ENCODE results near the gene SGMS2. TPM values are rescaled to one million over a fixed set of nuclear protein-coding genes. Genes with fewer than 3 reads are reported as not detected.

Gene SGMS2
- total and polyA plus RNA-seq, 10 of the 15 experiments (the other 5 are each of a cell fraction or from before 2014, with no cell fraction given) = under 0.01 to 3.2 (median 0.17) TPM; not detected in 4

DNA sequence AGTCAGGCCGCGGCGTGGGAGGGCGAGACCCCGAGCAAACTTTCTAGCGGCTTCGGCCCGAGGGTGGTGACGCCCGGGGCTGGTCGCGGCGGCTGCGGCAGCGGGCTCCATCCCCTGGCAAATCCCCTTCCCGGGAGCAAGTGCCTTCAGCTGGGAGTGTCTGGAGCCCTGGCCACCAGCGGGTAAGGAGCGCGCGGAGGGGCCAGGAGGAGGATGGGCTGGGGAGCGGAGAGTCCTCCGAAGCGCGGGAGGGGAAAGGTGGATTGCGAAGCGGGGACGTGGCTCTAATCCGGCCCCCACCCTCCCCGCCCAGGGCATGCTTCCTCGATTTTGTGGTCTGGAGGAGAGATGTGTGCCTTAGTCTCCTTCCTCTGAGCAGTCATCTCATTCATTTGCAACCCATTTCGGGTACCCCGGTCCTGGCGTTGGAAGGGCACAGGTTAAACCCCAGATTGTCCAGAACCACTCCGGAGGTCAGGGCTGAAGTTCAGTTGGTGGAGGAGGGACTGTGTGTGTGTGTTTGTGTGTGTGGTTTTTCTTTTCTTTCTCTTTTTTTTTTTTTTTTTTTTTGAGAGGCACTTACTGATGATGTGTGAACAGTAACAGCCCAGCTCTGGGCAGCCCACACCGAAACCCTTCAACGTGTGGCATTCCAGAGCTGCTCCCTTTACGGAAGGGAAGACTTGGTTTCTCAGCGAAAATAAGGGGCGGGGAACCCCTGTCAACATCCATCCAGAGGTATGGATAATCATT is 516 bp downstream of the SGMS2 start (continued):
- TF ChIP-seq MTA2 (IDR thresholded peaks at IDR 0.05; ENCODE audit: low read depth) (no peak), ZNF622 (IDR thresholded peaks at IDR 0.05) (no peak), IKZF2 (IDR thresholded peaks at IDR 0.05) (no peak), ZZZ3 (IDR thresholded peaks at IDR 0.05; ENCODE audit: control insufficient read depth, insufficient read length, low read depth) (no peak), HCFC1 (IDR thresholded peaks at IDR 0.05; ENCODE audit: low read length) (no peak), TAF1 (IDR thresholded peaks at IDR 0.05; ENCODE audit: borderline replicate concordance, low read depth, low read length) (no peak), TBL1XR1 (IDR thresholded peaks at IDR 0.05; ENCODE audit: low read depth, low read length) (no peak), CBX3 (IDR thresholded peaks at IDR 0.05; ENCODE audit: borderline replicate concordance, low read depth) (no peak)
- TF ChIP-seq, protein P1, sequence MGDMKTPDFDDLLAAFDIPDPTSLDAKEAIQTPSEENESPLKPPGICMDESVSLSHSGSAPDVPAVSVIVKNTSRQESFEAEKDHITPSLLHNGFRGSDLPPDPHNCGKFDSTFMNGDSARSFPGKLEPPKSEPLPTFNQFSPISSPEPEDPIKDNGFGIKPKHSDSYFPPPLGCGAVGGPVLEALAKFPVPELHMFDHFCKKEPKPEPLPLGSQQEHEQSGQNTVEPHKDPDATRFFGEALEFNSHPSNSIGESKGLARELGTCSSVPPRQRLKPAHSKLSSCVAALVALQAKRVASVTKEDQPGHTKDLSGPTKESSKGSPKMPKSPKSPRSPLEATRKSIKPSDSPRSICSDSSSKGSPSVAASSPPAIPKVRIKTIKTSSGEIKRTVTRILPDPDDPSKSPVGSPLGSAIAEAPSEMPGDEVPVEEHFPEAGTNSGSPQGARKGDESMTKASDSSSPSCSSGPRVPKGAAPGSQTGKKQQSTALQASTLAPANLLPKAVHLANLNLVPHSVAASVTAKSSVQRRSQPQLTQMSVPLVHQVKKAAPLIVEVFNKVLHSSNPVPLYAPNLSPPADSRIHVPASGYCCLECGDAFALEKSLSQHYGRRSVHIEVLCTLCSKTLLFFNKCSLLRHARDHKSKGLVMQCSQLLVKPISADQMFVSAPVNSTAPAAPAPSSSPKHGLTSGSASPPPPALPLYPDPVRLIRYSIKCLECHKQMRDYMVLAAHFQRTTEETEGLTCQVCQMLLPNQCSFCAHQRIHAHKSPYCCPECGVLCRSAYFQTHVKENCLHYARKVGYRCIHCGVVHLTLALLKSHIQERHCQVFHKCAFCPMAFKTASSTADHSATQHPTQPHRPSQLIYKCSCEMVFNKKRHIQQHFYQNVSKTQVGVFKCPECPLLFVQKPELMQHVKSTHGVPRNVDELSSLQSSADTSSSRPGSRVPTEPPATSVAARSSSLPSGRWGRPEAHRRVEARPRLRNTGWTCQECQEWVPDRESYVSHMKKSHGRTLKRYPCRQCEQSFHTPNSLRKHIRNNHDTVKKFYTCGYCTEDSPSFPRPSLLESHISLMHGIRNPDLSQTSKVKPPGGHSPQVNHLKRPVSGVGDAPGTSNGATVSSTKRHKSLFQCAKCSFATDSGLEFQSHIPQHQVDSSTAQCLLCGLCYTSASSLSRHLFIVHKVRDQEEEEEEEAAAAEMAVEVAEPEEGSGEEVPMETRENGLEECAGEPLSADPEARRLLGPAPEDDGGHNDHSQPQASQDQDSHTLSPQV (IDR thresholded peaks at IDR 0.05) = no peak
- TF ChIP-seq, protein P2, sequence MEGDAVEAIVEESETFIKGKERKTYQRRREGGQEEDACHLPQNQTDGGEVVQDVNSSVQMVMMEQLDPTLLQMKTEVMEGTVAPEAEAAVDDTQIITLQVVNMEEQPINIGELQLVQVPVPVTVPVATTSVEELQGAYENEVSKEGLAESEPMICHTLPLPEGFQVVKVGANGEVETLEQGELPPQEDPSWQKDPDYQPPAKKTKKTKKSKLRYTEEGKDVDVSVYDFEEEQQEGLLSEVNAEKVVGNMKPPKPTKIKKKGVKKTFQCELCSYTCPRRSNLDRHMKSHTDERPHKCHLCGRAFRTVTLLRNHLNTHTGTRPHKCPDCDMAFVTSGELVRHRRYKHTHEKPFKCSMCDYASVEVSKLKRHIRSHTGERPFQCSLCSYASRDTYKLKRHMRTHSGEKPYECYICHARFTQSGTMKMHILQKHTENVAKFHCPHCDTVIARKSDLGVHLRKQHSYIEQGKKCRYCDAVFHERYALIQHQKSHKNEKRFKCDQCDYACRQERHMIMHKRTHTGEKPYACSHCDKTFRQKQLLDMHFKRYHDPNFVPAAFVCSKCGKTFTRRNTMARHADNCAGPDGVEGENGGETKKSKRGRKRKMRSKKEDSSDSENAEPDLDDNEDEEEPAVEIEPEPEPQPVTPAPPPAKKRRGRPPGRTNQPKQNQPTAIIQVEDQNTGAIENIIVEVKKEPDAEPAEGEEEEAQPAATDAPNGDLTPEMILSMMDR (IDR thresholded peaks at IDR 0.05 in 2 of 3, conservative IDR thresholded peaks at IDR 0.05 in 1 of 3; ENCODE audit: control insufficient read depth in 2 of 3, extremely low read depth in 1 of 3, insufficient read depth in 1 of 3, low read depth in 3 of 3, low read length in 3 of 3) = no peak
